DMS53 treated with DMSO at 0.1 percent for 48 hours (cell line): ENCODE measurements around the gene JARID2.

Source experiments
- DNase-seq: peaks from one replicate; lab custom pipeline; 2025; ENCODE audit not compliant: unreplicated experiment; lab: John Stamatoyannopoulos, UW

Gene JARID2

DNA sequence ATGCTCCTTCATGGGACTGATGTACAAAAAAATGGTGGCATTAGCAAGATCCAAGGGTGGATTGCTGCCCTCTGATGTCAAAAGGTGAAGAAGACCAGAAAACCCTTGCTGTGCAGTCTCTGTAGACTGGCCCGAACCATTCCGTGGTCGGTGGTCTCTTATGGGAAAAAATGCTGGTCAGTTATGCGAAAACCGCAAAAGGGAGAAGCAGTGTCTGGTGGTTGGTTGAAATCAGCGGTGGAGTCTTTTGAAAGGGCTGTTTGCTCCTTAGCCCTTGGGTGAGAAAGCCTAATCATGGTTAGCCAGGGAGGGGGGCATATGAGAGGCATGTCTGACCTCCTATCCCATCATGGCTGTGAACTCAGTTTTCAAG lies 308.8 kb downstream of the JARID2 start:
- DNase-seq: no peak

GRCh38 chr6:15555101-15556038 lies 309.5 kb downstream of the JARID2 start:
- DNase-seq: no peak

GRCh38 chr6:15556711-15557110 lies 310.8 kb downstream of the JARID2 start:
- no peak for DNase-seq

GRCh38 chr6:15557174-15557573 lies 311.3 kb downstream of the JARID2 start:
- no peak for DNase-seq

DNA sequence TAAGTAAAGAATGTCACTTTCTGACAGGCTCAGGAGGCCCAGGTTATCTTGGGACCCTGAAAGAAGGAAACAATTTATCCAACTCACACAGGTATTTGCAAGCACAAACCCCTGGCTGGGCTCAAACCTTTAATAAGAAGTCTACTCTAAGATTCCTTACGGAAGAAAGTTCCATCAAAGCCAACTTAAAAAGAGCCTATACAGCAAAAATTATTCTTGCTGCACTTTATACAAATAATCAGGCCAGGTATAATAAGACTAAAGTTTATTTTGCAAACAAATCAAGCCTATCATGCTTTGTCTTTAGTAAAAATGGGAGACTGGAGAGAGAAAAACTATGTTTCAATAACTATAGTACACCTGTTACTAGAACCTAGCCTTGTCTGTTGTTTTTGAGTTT lies 314.8 kb downstream of the JARID2 start:
- no peak for DNase-seq

DNA sequence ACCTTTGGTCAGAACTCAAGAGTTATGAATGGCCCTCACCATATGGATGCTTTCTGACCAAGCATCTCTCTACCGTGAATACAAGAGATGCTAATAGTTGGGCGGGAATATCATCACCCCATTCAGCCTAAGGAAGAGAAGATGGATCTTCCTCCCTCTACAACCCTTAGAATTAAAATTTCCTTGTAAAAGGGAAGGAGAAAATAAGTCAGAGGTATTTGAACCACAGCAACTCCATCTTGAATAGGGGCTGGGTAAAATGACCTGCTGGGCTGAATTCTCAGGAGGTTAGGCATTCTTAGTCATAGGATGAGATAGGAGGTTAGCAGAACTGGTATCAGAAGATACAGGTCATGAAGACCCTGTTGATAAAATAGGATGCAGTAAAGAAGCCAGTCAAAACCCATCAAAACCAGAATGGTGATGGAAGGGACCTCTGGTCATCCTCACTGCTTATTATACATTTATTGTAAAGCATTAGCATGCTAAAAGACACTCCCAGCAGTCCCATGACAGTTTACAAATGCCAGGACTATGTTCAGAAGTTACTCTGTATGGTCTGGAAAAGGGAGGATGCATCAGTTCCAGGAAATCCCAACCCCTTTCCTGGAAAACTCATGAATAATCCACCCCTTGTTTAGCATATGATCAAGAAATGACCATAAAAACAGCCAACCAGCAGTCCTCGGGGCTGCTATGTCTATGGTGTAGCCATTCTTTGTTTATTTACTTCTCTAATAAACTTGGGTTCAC lies 315.8 kb downstream of the JARID2 start:
- no peak for DNase-seq

DNA sequence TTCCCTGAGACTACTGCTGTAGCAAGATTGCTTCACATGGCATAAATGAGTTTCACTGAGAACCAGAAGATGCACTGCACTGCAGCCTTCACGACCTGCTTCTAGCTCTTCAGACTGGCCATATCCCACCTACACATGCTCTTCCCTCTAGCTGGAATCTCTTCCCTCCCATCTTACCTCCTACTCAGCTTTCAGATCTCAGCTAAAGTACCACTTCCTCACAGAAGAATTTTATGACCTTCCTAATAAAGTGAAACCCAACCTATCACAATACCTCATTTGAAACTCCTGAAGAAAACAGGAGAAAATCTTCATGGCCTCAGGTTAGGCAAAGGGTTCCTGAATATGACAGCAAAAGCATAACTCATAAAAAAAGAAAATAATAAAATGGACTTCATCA lies 317.1 kb downstream of the JARID2 start:
- no peak for DNase-seq

DNA sequence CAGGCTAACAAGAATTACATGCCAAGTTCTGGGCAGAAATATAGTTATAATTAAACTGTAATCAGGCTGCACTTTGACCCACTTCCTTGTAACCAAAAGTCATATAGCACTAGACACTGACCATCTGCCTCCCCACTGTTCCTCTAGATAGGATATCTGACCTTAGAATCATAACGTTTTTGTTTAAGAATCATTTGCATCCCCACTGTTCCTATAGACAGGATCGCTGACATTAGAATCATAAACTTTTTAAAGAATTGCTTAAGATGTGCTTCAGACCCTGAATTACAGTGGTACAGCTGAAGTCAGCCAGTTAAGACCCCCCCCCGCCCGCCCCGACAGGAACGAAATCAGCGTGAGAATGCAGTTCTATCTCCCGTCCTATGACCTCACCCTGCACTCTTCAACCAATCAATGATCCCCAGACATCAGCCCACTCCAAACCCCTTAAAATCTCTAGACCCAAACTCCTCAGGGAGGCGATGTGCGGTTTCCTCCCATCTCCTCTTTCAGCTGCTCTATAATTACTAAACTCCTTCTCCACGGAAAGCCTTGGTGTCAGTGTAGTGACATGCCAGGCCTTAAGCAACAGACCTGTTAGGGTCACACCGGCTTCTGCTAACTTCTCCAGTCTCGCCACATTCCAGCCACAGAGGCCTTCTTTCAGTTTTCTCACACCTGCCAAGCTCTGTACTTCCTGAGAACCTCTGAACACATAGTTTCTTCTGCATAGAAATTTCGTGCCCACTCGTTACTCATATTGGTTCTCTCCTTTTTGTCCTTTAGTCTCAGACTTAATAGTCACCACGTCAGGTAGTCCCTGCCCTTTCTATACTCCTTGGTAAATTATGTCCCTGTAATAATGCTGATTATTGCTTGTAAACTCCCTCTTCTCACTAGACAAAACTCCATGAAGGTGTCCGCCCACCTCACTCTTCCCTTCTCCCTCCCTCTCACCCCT lies 323.4 kb downstream of the JARID2 start:
- DNase-seq: no peak

GRCh38 chr6:15570171-15570570 lies 324.3 kb downstream of the JARID2 start:
- DNase-seq: no peak
